ENCODE data around the gene NUP93.

DNA sequence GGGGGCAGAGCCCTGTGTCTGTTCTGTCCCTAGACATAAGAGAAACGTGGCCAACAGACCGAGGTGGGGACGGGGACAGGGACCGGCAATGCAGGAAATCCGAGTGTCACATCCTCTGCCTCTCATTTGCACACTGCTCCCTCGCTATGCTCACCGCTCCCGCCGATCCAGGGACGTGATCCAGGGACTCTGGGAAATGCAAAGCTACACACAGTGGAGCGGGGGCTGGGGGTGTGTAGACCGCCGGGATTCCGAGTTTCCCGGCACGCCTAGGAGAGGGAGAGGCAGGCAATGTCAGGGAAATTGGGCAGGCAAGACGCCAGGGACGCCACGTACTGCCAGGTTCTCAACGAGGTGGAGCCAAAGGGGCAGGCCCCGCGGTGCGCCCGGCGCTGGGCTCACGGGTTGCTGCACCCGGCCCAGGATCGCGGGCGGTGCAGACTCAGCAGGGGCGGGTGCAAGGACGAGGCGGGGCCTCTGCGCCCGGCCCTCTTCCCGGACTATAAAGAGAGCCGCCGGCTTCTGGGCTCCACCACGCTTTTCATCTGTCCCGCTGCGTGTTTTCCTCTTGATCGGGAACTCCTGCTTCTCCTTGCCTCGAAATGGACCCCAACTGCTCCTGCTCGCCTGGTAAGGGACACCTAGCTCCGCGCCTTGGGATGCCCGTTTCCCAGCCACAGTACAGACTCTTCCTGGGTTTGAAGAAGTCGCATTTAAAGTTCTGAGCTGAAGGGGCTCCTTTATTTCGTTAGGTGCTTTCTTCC, 47.8 kb upstream of the NUP93 start, which contains the start of gene MT1X:
- TF ChIP-seq, protein P1, sequence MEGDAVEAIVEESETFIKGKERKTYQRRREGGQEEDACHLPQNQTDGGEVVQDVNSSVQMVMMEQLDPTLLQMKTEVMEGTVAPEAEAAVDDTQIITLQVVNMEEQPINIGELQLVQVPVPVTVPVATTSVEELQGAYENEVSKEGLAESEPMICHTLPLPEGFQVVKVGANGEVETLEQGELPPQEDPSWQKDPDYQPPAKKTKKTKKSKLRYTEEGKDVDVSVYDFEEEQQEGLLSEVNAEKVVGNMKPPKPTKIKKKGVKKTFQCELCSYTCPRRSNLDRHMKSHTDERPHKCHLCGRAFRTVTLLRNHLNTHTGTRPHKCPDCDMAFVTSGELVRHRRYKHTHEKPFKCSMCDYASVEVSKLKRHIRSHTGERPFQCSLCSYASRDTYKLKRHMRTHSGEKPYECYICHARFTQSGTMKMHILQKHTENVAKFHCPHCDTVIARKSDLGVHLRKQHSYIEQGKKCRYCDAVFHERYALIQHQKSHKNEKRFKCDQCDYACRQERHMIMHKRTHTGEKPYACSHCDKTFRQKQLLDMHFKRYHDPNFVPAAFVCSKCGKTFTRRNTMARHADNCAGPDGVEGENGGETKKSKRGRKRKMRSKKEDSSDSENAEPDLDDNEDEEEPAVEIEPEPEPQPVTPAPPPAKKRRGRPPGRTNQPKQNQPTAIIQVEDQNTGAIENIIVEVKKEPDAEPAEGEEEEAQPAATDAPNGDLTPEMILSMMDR (IDR thresholded peaks at IDR 0.05 in 4 of 5, conservative IDR thresholded peaks at IDR 0.05 in 1 of 5), result no peak
- TF ChIP-seq POLR2A (IDR thresholded peaks at IDR 0.05), result peak in 1 of 2 donors; percentile 99
